Vagina (tissue), 2 donors: ENCODE measurements around the gene DBN1. TPM values are rescaled to one million over a fixed set of nuclear protein-coding genes. Genes with fewer than 3 reads are reported as not detected.

ENCODE experiments used
- DNase-seq, 2 donors: peaks; one replicate each; pipeline ENCODE4 v3.0.0-alpha.2; 2017; ENCODE audit errors: extremely low spot score in 2 of 2
- H3K27ac ChIP-seq: fragments of 200-600 bp; sonication (generic); one replicate; pipeline ENCODE4 v1.5.1; 2019
- H3K27me3 ChIP-seq: fragments of 200-600 bp; sonication (generic); one replicate; pipeline ENCODE4 v1.5.1; 2019
- H3K36me3 ChIP-seq, 2 donors: fragments of 200-600 bp; sonication (generic); one replicate each; pipeline ENCODE4 v1.5.1; 2017 to 2019
- H3K4me1 ChIP-seq: fragments of 200-600 bp; sonication (generic); one replicate; pipeline ENCODE4 v1.5.1; 2019
- H3K4me3 ChIP-seq, 2 donors: fragments of 200-600 bp; sonication (generic); 1 replicate in 1 of 2; 2 replicates in 1 of 2; pipeline ENCODE4 v1.5.1; 2016 to 2019
- H3K9me3 ChIP-seq: fragments of 200-600 bp; sonication (generic); one replicate; pipeline ENCODE4 v1.5.1; 2019
- POLR2A ChIP-seq, 2 donors: fragments of 450-650 bp; IDR thresholded peaks; one replicate each; pipeline ENCODE4 v1.6.1; 2017; ENCODE audit warnings: antibody characterized with exemption in 2 of 2, mild to moderate bottlenecking in 2 of 2, moderate library complexity in 2 of 2
- POLR2AphosphoS5 ChIP-seq, 2 donors: sonication (generic); formaldehyde crosslinking; IDR thresholded peaks; one replicate each; pipeline ENCODE4 v1.9.0; 2017; ENCODE audit warnings: antibody characterized with exemption in 2 of 2, mild to moderate bottlenecking in 2 of 2, low read depth in 1 of 2; ENCODE audit not compliant: insufficient read depth in 1 of 2
- intact Hi-C: fragments of 100-400 bp; cut with DNase I; formaldehyde crosslinking; loops from one replicate; pipeline ENCODE4 v1.15.1; 2023
- total RNA-seq: library from RNA; depleted of rRNA; stranded (reverse); fragments of >200 nt; gene quantifications from one replicate; pipeline ENCODE4 v1.2.3, GENCODE V29; 2016
- TF ChIP-seq, protein P1 (sequence below), 3 experiments: fragments of 450-650 bp in 2 of 3; fragments of 200-600 bp in 1 of 3; sonication (generic) in 1 of 3; IDR thresholded peaks; one replicate each; pipeline ENCODE4 v1.5.1; 2017 to 2019; ENCODE audit warnings: antibody characterized with exemption in 3 of 3, mild to moderate bottlenecking in 2 of 3, moderate library complexity in 2 of 3

Gene DBN1
- total RNA-seq, 1 donor from 2014 or later, result 69.0 TPM

DNA sequence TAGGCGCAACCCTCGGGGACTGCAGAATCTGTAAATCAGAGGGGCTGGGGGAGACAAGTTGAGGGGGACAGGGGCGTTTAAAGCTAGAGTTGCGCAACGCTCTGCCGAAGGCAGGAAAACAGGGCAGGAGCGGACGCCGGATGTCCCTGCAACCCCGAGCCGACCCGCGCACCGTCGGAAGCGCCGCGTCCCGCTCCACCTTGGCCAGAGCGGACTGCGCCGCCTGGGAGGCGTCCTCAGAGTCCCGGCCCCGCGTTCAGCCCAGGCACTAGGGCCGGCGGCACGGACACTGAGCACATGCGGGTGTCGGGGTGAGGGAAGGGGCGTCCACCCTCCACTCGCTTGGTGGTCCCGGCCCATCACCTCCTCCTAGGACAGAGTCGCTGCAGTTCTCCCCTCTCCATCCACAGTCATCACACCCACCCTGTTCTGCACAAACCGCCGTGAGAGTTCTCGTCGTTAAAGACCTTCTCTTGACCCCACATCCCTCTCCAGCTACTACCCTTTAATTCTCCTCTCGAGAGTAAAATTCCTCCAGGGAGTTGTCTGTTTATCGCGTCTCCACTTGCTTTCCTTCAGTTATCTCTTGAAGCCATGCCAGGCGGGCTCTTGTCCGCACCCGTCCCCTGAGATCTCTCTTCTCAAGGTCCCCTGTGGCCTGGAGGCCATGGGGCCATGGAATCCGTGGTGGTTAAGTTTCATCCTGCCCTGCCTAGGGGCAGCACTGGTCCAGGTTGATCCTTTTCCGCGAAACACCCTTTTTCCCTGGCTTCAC lies 24.8 kb upstream of the DBN1 start:
- no peak for DNase-seq
- TF ChIP-seq POLR2A (IDR thresholded peaks at IDR 0.05), result no peak
- H3K4me3 ChIP-seq, result peak overlapping the region; percentile 73 to 91
- H3K27me3 ChIP-seq, result no peaks in the 10 kb centered on the region
- H3K9me3 ChIP-seq, result no peaks in the 10 kb centered on the region
- no peaks in the 10 kb centered on the region for H3K36me3 ChIP-seq
- H3K4me1 ChIP-seq, result peaks cover 47% of the 10 kb centered on the region
- intact Hi-C loops, result loop anchor here (5.0 kb wide), 1 partner anchor 41 kb away; no protein-coding TSS in a partner anchor
- H3K27ac ChIP-seq, result peak overlapping the region; percentile 85

DNA sequence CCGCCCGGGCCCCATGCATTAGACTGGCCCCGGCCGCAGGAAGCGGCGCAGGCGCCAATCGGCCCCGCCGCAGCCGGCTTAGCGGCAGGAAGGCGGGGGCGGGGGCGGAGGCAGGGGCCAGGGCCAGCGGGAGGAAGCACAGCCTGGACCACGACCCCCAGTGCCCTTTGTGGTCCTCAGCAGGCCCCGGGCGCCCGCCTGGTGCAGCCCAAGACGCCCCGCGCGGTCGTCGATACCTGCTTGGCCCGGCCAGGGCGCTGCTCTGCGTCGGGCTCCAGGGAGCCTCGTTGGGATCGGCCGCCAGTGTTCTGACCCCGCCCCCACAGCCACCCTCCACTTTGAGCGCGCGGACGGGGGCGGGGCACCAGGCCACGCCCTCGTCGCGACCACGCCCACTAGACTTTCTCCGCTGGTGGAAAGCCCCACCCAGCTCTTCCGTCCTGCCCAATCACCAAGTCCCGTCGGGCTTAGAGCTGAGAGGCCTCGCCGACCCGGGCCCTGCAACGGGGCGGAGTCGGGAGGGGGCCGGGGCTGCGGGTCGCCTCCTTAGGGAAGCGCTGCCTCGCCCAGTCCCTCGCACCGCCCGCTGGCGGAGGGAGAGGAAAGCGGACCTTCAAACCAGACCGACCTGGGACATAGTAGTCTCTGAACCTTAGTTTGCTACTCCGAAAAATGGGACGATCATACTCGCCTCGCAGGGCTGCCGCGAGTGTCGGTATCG lies 24.0 kb upstream of the DBN1 start, which contains the start of gene PDLIM7:
PDLIM7 (minus strand) TSS at position 313 of the 721 bp plus-strand sequence. CDS start 1,092 bp downstream, outside the sequence.
- H3K36me3 ChIP-seq, result no peaks in the 10 kb centered on the region
- DNase-seq, result peak in 1 of 2 donors; percentile 98
- peak within 1 kb of the TSS; percentile 73 to 91 for H3K4me3 ChIP-seq
- no peaks in the 10 kb centered on the region for H3K27me3 ChIP-seq
- peaks cover 53% of the 10 kb centered on the region for H3K4me1 ChIP-seq
- peak; percentile 89 to 97 for TF ChIP-seq POLR2AphosphoS5 (IDR thresholded peaks at IDR 0.05; ENCODE audit: insufficient read depth in 1 of 2, low read depth in 1 of 2)
- TF ChIP-seq, protein P1, sequence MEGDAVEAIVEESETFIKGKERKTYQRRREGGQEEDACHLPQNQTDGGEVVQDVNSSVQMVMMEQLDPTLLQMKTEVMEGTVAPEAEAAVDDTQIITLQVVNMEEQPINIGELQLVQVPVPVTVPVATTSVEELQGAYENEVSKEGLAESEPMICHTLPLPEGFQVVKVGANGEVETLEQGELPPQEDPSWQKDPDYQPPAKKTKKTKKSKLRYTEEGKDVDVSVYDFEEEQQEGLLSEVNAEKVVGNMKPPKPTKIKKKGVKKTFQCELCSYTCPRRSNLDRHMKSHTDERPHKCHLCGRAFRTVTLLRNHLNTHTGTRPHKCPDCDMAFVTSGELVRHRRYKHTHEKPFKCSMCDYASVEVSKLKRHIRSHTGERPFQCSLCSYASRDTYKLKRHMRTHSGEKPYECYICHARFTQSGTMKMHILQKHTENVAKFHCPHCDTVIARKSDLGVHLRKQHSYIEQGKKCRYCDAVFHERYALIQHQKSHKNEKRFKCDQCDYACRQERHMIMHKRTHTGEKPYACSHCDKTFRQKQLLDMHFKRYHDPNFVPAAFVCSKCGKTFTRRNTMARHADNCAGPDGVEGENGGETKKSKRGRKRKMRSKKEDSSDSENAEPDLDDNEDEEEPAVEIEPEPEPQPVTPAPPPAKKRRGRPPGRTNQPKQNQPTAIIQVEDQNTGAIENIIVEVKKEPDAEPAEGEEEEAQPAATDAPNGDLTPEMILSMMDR (IDR thresholded peaks at IDR 0.05), result peak in 1 of 3 experiments; percentile 24
- peak; percentile 9 to 91 for TF ChIP-seq POLR2A (IDR thresholded peaks at IDR 0.05)
- H3K9me3 ChIP-seq, result no peaks in the 10 kb centered on the region
- H3K27ac ChIP-seq, result peak within 1 kb of the TSS; percentile 85
- intact Hi-C loops, result loop anchor here (2.0 to 5.0 kb wide), 3 partner anchors 23 to 185 kb away; no protein-coding TSS in a partner anchor

DNA sequence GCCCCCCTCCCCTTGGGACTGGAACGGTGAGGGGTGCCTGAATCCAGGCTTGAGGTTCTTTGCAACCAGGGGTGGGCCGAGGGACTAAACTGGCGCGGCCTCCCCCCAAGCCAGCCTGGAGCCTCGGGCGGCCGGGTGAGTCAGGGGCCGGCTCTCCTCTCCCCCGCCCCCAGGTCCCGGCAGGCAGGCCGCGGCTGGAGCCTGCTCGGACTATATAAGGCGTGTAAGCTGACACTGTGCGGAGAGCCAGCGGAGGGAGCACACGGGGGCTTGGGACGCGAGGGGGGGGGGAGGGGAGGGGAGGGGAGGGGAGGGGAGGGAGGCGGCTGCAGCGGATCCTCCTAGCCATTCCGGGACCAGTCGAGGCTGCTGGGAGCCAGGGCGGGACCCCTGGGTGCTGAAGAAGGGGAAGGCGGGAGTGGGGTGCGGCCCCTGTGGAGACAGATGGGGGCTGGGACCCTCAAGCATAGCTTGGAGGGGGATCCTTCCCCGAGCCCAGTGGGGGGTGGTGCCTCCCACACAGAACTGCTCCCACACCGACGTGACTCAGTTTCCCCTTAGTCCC lies 23.4 kb upstream of the DBN1 start:
- Histone ChIP-seq H3K9me3 (no peaks in the 10 kb centered on the region), H3K27me3 (no peaks in the 10 kb centered on the region), H3K4me1 (peaks cover 53% of the 10 kb centered on the region), H3K36me3 (peaks cover 0 to 3% of the 10 kb centered on the region in 2 donors), H3K27ac (peak overlapping the region; percentile 85), H3K4me3 (peak overlapping the region; percentile 73 to 91)
- intact Hi-C loops, result loop anchor here (2.0 to 5.0 kb wide), 3 partner anchors 22 to 184 kb away; no protein-coding TSS in a partner anchor
- DNase-seq, result no peak
- no peak for TF ChIP-seq POLR2AphosphoS5 (IDR thresholded peaks at IDR 0.05; ENCODE audit: insufficient read depth in 1 of 2, low read depth in 1 of 2)
- peak in 1 of 2 donors; percentile 42 for TF ChIP-seq POLR2A (IDR thresholded peaks at IDR 0.05)
- TF ChIP-seq, protein P1 (IDR thresholded peaks at IDR 0.05), result no peak

DNA sequence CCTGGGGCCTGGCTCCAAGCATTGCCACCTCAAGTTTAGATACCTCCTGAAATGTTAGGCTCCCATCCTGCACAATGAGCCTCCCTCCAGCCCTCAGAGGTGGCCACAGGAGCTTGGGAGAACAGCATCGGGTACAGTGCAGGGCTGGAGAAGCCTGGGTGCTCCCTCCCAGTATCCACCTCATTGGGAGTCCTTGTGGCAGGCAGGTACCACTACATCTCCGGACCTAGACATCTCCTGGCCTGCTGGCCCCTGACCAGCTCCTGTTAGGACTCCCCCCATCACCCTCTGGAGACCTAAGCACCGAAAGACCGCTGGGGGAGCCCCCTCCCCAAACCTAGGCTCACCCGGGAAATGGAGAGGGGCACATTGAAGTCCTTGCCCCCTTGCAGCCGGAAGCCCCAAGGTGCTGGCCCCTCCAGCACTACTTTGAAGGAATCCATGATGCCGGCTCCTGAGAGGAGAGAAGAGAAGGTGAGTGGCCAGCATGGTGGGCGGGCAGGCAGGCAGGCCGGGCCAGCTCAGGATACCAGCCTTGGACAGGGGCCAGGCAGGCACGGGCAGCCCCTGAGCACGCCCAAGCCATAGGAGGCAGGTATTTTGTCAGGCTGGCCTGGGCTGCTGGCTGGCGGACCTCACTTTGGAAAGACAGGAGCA lies 22.8 kb upstream of the DBN1 start:
- H3K9me3 ChIP-seq, result no peaks in the 10 kb centered on the region
- H3K27me3 ChIP-seq, result no peaks in the 10 kb centered on the region
- intact Hi-C loops, result loop anchor here (2.0 to 5.0 kb wide), 3 partner anchors 21 to 183 kb away; no protein-coding TSS in a partner anchor
- H3K4me1 ChIP-seq, result peaks cover 53% of the 10 kb centered on the region
- TF ChIP-seq POLR2A (IDR thresholded peaks at IDR 0.05) (no peak), POLR2AphosphoS5 (IDR thresholded peaks at IDR 0.05; ENCODE audit: insufficient read depth in 1 of 2, low read depth in 1 of 2) (peak in 1 of 2 donors; percentile 68)
- TF ChIP-seq, protein P1 (IDR thresholded peaks at IDR 0.05), result no peak
- peak overlapping the region; percentile 73 to 91 for H3K4me3 ChIP-seq
- H3K36me3 ChIP-seq, result peaks cover 0 to 9% of the 10 kb centered on the region in 2 donors
- DNase-seq, result no peak
- peak overlapping the region; percentile 85 for H3K27ac ChIP-seq
